Keratinocyte (primary cell): Measurements from ENCODE around the gene FMN1. TPM values are rescaled to one million over a fixed set of nuclear protein-coding genes. Genes with fewer than 3 reads are reported as not detected.

Source experiments
- DNase-seq: peaks from one replicate; pipeline ENCODE4 v3.0.0-alpha.2; 2011; ENCODE audit warnings: low read depth, missing footprints, low spot score
- FAIRE-seq: peaks from 2 replicates; lab custom pipeline; 2011; peaks lifted over from hg19 to GRCh38; lab: Jason Lieb, UNC
- H2AFZ ChIP-seq: 2 replicates; pipeline ENCODE4 v1.6.0; 2012; ENCODE audit warnings: low read length, control low read depth, inconsistent platforms; ENCODE audit not compliant: control insufficient read depth
- H3K27ac ChIP-seq: 2 replicates; pipeline ENCODE4 v1.5.1; 2011; ENCODE audit warnings: low read length; ENCODE audit not compliant: control insufficient read depth, insufficient read depth
- H3K27me3 ChIP-seq: 3 replicates; pipeline ENCODE4 v1.6.0; 2011; ENCODE audit warnings: low read length; ENCODE audit not compliant: control insufficient read depth, insufficient read depth; ENCODE audit errors: extremely low read depth
- H3K36me3 ChIP-seq, 2 experiments: 2 replicates in 1 of 2; 3 replicates in 1 of 2; pipeline ENCODE4 v1.5.1; 2011; ENCODE audit warnings: low read length in 2 of 2, mild to moderate bottlenecking in 1 of 2; ENCODE audit not compliant: control insufficient read depth in 2 of 2, insufficient read depth in 2 of 2; ENCODE audit errors: extremely low read depth in 1 of 2
- H3K4me1 ChIP-seq: 3 replicates; pipeline ENCODE4 v1.5.1; 2011; ENCODE audit warnings: low read length; ENCODE audit not compliant: control insufficient read depth, insufficient read depth; ENCODE audit errors: extremely low read depth
- H3K4me2 ChIP-seq: 3 replicates; pipeline ENCODE4 v1.6.0; 2011; ENCODE audit warnings: low read depth, low read length; ENCODE audit not compliant: control insufficient read depth, insufficient read depth; ENCODE audit errors: extremely low read depth
- H3K4me3 ChIP-seq, 3 experiments: fragments of 200-600 bp in 1 of 3; sonication (generic) in 1 of 3; 2 replicates in 2 of 3; 3 replicates in 1 of 3; pipeline ENCODE4 v1.5.1; 2011 to 2016; ENCODE audit warnings: low read length in 3 of 3, mild to moderate bottlenecking in 3 of 3, control low read depth in 2 of 3, inconsistent platforms in 1 of 3, low read depth in 1 of 3, mixed read lengths in 1 of 3, mixed run types in 1 of 3, moderate library complexity in 1 of 3; ENCODE audit not compliant: control insufficient read depth in 2 of 3, insufficient read depth in 2 of 3; ENCODE audit errors: extremely low read depth in 1 of 3
- H3K79me2 ChIP-seq: 2 replicates; pipeline ENCODE4 v1.6.0; 2012; ENCODE audit warnings: low read length; ENCODE audit not compliant: control insufficient read depth, insufficient read depth
- H3K9ac ChIP-seq: 3 replicates; pipeline ENCODE4 v1.6.0; 2011; ENCODE audit warnings: low read length; ENCODE audit not compliant: control insufficient read depth, insufficient read depth; ENCODE audit errors: extremely low read depth
- H3K9me1 ChIP-seq: 3 replicates; pipeline ENCODE4 v1.6.0; 2011; ENCODE audit warnings: low read length; ENCODE audit not compliant: control insufficient read depth, insufficient read depth; ENCODE audit errors: extremely low read depth
- H3K9me3 ChIP-seq: 2 replicates; pipeline ENCODE4 v1.5.1; 2012; ENCODE audit warnings: low read depth, low read length; ENCODE audit not compliant: control insufficient read depth
- H4K20me1 ChIP-seq: 3 replicates; pipeline ENCODE4 v1.6.0; 2011; ENCODE audit warnings: low read length; ENCODE audit not compliant: control insufficient read depth, insufficient read depth; ENCODE audit errors: extremely low read depth
- CTCF ChIP-seq, 3 experiments: IDR thresholded peaks in 1 of 3; conservative IDR thresholded peaks in 1 of 3; optimal IDR thresholded peaks in 1 of 3; 2 replicates in 2 of 3; 3 replicates in 1 of 3; pipeline versions ENCODE3 to v1.5.1; 2011; ENCODE audit warnings: low read length in 3 of 3, mild to moderate bottlenecking in 3 of 3, moderate library complexity in 2 of 3, control low read depth in 1 of 3, inconsistent platforms in 1 of 3; ENCODE audit not compliant: insufficient read depth in 2 of 3; ENCODE audit errors: extremely low read depth in 1 of 3
- EZH2 ChIP-seq: IDR thresholded peaks from one replicate; pipeline ENCODE4 v1.6.1; 2012; ENCODE audit warnings: inconsistent platforms, mild to moderate bottlenecking, low read length, moderate library complexity
- dilution Hi-C: fragments of 300-500 bp; cut with MboI; formaldehyde crosslinking; loops from one replicate; pipeline ENCODE4 v1.7.0; 2020; ENCODE audit warnings: low sequenced_read_pairs; ENCODE audit not compliant: extremely low pct_ligation_motif_present
- polyA plus RNA-seq, 5 experiments: library from polyadenylated mRNA; depleted of rRNA in 3 of 5; stranded (reverse) in 3 of 5; stranded (forward) in 1 of 5; unstranded in 1 of 5; fragments of >200 nt; gene quantifications; 1 replicate in 1 of 5; 2 replicates in 3 of 5; 3 replicates in 1 of 5; pipeline versions ENCODE4 v1.2.1 to v1.2.3, GENCODE V29; 2011 to 2012; ENCODE audit warnings: missing spikeins in 2 of 5, low read depth in 1 of 5, low replicate concordance in 1 of 5

FMN1 gene
- polyA plus RNA-seq, 1 donor (not counting 4 experiments of a cell fraction or from before 2014, with no cell fraction given), result 0.71 TPM

GRCh38 chr15:32842081-32842480 lies 352.4 kb downstream of the FMN1 start:
- Histone ChIP-seq H3K9ac (no peak overlapping the region), H3K4me1 (no peaks in the 10 kb centered on the region), H3K4me2 (no peak overlapping the region), H3K9me3 (no peaks in the 10 kb centered on the region), H3K79me2 (no peaks in the 10 kb centered on the region), H2AFZ (no peak overlapping the region), H3K36me3 (no peaks in the 10 kb centered on the region), H3K9me1 (no peaks in the 10 kb centered on the region), H3K27me3 (peaks cover 5% of the 10 kb centered on the region), H3K4me3 (no peak overlapping the region), H4K20me1 (no peaks in the 10 kb centered on the region), H3K27ac (no peak overlapping the region)
- TF ChIP-seq EZH2 (no peak), CTCF (optimal IDR thresholded peaks at IDR 0.05 in 1 of 3, IDR thresholded peaks at IDR 0.05 in 1 of 3, conservative IDR thresholded peaks at IDR 0.05 in 1 of 3; ENCODE audit: extremely low read depth in 1 of 3, insufficient read depth in 2 of 3, low read length in 3 of 3) (no peak)
- FAIRE-seq, result no peak
- dilution Hi-C loops, result loop anchor here (25.0 kb wide), 1 partner anchor 145 kb away; no protein-coding TSS in a partner anchor
- DNase-seq, result no peak

GRCh38 chr15:32840507-32841245 lies 353.8 kb downstream of the FMN1 start:
- Histone ChIP-seq H3K4me3 (no peak overlapping the region), H2AFZ (no peak overlapping the region), H3K79me2 (no peaks in the 10 kb centered on the region), H3K9me3 (no peaks in the 10 kb centered on the region), H4K20me1 (no peaks in the 10 kb centered on the region), H3K4me1 (no peaks in the 10 kb centered on the region), H3K36me3 (no peaks in the 10 kb centered on the region), H3K4me2 (no peak overlapping the region), H3K27me3 (peaks cover 5% of the 10 kb centered on the region), H3K27ac (no peak overlapping the region), H3K9me1 (no peaks in the 10 kb centered on the region), H3K9ac (no peak overlapping the region)
- dilution Hi-C loops, result loop anchor here (25.0 kb wide), 1 partner anchor 147 kb away; no protein-coding TSS in a partner anchor
- no peak for DNase-seq
- no peak for FAIRE-seq
- TF ChIP-seq EZH2 (no peak), CTCF (optimal IDR thresholded peaks at IDR 0.05 in 1 of 3, IDR thresholded peaks at IDR 0.05 in 1 of 3, conservative IDR thresholded peaks at IDR 0.05 in 1 of 3; ENCODE audit: extremely low read depth in 1 of 3, insufficient read depth in 2 of 3, low read length in 3 of 3) (no peak)
